IPS-15b (cell line): ENCODE measurements around the gene LRRC45.
"Not testable (repeated sequence)": the region's sequence is repeated elsewhere in the genome, so short reads cannot be mapped to it uniquely, and the experiment has no call there.

ENCODE experiments used
- H3K27me3 ChIP-seq: one replicate; pipeline ENCODE4 v1.6.1; 2013; ENCODE audit warnings: low read length; ENCODE audit not compliant: control insufficient read depth, insufficient read depth
- H3K36me3 ChIP-seq: one replicate; pipeline ENCODE4 v1.6.1; 2013; ENCODE audit warnings: low read length; ENCODE audit not compliant: control insufficient read depth, insufficient read depth
- H3K4me1 ChIP-seq: one replicate; pipeline ENCODE4 v1.6.1; 2013; ENCODE audit warnings: mild to moderate bottlenecking, low read length; ENCODE audit not compliant: control insufficient read depth, insufficient read depth
- H3K4me3 ChIP-seq: one replicate; pipeline ENCODE4 v1.5.1; 2013; ENCODE audit warnings: low read depth, low read length
- H3K9ac ChIP-seq: one replicate; pipeline ENCODE4 v1.6.1; 2013; ENCODE audit warnings: low read depth, mild to moderate bottlenecking, low read length
- H3K9me3 ChIP-seq: one replicate; pipeline ENCODE4 v1.6.1; 2013; ENCODE audit warnings: mild to moderate bottlenecking, low read length; ENCODE audit not compliant: control insufficient read depth, insufficient read depth

The LRRC45 gene

DNA sequence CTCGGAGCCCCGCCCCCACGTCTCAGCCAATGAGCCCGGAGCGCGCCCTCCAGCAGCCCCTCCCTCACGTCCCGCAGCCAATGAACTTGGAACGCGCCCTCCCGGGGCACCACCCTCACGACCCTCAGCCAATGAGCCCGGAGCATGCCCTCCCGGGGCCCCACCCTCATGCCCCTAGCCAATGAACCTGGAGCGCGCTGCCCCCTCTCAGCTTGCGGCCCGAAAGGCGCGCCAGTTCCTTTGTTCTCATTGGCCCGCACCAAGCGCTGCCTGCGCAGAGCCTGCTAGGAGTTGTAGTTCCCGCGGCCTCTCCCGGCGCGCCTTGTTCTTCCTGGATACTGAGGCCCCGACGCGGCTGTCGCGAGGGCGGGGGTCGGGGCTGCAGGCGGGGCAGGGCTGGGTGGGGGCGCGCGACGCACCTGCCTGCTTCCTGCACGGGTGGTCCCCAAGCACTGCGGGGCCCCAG lies at the start of gene LRRC45:
LRRC45 (plus strand) TSS at position 325 of the 466 bp plus-strand sequence. CDS start 339 bp downstream, outside the sequence.
- Histone ChIP-seq H3K9me3 (no peaks in the 10 kb centered on the region), H3K27me3 (no peaks in the 10 kb centered on the region), H3K4me3 (peak within 1 kb of the TSS; percentile 87), H3K9ac (peak within 1 kb of the TSS; percentile 70), H3K4me1 (no peaks in the 10 kb centered on the region), H3K36me3 (peaks cover 19% of the 10 kb centered on the region)

DNA sequence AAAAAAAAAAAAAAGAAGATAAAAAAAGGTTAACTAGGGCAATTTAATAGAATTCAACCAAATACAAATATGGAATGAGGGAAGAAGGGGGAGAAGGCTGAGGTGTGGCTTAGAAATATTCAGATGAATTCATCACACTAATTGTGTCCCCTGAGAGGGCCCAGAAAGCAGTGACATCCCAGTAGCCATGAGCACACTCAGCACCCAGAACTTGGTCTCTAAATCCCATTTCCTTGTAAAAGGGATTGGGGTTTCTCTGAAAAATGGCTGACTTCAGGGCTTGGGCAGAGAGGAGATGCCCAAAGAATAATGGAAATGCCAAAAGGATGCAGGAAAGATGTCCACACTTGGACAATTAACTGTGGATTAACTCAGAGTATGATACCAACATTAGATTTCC lies 49.7 kb upstream of the LRRC45 start:
- Histone ChIP-seq H3K27me3 (peaks cover 25% of the 10 kb centered on the region), H3K4me1 (no peaks in the 10 kb centered on the region), H3K9me3 (no peaks in the 10 kb centered on the region), H3K36me3 (no peaks in the 10 kb centered on the region), H3K9ac (no peak overlapping the region), H3K4me3 (no peak overlapping the region)

DNA sequence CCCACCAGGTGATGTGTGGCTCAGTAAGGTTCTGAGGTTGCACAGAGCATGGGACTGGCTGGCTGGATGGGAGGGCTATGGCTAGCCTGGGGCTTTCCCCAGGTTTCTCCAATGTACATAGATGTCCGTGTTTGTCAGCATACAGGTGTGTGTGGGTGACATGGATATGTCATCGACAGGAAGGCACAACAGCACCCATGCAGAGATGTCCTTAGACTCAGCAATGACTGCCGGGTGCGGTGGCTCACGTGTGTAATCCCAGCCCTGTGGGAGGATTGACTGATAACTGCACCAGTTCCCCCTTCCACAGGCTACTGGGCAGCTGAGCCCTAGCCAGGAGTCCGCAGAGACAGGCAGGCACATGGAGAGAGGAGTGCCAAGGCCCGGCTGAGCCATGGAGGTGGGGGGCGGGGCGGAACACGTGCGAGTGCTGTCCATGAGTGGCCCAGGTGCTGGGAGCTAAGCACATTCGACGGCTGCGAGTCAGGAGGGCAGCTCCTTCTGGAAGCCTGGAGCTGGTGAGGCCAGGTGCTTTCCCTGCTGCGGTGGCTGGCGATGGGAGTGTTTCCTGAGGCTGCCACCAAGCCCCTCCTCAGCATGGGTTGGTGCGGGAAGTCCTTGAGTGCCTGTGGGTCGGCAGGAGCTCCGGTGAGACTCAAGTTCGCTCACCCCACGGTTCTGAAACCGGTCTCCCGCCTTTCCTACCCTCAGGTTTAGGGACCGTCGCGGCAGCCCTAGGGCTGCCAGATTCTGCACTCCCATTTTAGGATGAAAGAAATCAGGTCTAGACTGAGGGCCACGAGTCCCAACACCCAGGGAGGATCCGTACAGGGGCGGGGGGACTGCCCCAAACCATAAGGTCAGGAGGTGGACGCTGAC lies 46.5 kb upstream of the LRRC45 start:
- Histone ChIP-seq H3K27me3 (peaks cover 19% of the 10 kb centered on the region), H3K4me1 (peaks cover 2% of the 10 kb centered on the region), H3K36me3 (no peaks in the 10 kb centered on the region), H3K9ac (peak overlapping the region; percentile 26), H3K9me3 (no peaks in the 10 kb centered on the region), H3K4me3 (peak overlapping the region; percentile 77)

DNA sequence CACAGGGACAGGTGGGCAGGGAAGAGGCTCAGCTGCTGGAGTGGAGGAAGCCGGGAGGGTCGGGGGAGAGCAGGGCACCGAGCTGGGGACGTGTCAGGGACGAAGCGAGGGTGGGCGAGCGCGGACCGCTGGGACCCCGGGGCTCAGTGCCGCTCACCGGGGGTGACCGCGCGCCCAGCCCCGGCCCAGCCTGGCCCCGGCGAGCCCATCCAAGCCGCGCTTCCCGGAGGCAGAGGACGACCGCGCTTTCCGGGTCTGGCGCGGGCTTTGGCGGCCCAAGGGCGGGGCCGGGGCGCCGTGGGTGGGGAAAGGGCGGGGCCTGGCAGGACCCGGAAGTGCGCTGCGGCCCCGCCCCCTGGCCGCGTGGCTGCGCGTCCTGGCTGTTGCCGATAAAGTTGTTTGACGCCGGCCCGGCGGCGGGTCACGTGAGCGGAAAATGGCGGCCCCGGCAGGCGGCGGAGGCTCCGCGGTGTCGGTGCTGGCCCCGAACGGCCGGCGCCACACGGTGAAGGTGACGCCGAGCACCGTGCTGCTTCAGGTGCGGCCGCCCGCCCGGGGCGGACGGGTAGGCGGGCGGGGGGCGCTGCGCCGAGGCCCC lies 45.8 kb upstream of the LRRC45 start, which contains the start of gene ASPSCR1:
ASPSCR1 (plus strand) TSS at position 419 of the 598 bp plus-strand sequence; CDS start at position 437, 18 bp downstream.
- Histone ChIP-seq H3K9ac (peak within 1 kb of the TSS; percentile 70), H3K4me3 (peak within 1 kb of the TSS; percentile 77), H3K4me1 (peaks cover 2% of the 10 kb centered on the region), H3K27me3 (peaks cover 19% of the 10 kb centered on the region), H3K9me3 (no peaks in the 10 kb centered on the region), H3K36me3 (no peaks in the 10 kb centered on the region)

DNA sequence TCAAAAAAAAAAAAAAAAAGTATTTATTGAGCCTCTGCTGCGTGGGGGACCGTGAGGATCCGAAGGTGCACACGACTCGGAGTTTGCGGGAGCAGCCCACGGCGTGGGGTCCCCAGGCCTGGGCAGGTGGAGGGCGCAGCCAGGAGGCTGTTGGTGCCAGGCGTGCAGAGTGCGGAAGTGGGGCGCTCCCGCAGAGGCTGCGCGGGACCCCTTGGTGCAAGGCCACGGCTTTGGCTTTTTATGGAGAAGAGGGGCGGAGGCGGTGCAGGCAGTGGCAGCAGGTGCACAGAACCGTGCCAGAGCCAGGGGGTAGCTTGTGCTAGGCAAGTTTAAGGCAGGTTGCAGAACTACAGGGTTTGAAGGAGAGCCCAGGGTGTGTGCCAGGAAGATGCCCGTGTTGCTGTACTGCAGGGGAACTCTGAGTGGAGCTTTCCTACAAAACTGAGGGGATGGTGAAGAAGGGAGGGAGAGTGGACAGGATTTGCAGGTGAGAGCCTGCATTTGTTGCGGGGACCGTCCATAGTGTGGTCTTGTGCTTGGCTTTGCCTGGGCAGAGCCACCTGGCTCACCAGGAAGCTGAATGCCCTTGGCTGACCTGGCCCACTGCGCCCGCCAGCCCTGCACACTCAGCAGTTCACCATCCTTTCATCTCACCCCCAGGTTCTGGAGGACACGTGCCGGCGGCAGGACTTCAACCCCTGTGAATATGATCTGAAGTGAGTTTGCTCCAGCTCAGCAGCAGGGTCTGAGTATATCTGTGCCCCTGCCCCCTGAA lies 44.4 kb upstream of the LRRC45 start:
- Histone ChIP-seq H3K4me3 (peak overlapping the region; percentile 18), H3K27me3 (peaks cover 19% of the 10 kb centered on the region), H3K4me1 (peaks cover 2% of the 10 kb centered on the region), H3K36me3 (peaks cover 6% of the 10 kb centered on the region), H3K9ac (no peak overlapping the region), H3K9me3 (no peaks in the 10 kb centered on the region)

DNA sequence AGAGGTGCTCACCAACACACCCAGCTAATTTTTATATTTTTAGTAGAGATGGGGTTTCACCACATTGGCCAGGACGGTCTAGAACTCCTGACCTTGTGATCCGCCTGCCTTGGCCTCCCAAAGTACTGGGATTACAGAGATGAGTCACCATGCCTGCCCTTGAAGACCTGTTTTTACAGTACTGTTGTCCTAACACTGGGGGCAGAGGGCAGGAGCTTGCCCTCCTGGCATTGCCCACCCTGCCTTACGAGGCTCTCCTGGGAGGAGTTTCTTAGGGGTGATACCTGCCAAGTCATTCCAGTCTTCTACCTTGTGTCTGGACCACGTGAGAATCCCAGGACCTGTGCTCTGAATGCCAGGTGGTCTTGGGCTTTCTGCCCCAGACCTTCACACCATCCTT lies 43.0 kb upstream of the LRRC45 start:
- Histone ChIP-seq H3K9me3 (no peaks in the 10 kb centered on the region), H3K27me3 (peaks cover 17% of the 10 kb centered on the region), H3K4me1 (peaks cover 2% of the 10 kb centered on the region), H3K4me3 (no peak overlapping the region), H3K9ac (no peak overlapping the region), H3K36me3 (peaks cover 14% of the 10 kb centered on the region)

DNA sequence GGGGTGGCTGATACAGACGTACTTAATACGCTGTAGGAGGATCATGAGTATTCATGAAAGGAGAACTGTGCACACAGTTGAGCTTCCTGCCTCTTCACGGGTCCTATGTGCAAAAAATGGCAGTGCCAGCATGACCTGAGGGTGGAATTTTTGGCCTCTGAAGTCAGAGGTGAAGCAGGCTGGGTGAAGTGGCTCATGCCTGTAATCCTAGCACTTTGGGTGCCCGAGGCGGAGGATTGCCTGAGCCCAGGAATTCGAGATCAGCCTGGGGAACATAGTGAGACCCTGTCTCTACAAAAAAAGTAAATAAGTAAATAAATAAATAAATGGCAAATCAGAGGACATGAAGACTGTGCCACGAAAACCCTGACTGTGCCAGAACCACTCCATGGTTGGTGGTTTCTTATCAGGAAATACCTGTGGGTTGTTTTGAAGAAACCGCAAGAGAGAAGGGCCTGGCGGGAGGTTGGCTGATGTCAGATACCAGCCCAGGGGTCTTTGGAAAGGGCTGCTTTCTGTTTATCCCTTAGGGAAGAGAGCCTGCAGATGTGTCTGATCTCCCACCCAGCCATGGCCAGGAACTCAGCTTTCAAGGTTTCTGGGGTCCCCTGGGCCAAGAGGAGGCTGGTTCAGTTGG lies 42.3 kb upstream of the LRRC45 start:
- Histone ChIP-seq H3K4me3 (no peak overlapping the region), H3K36me3 (peaks cover 21% of the 10 kb centered on the region), H3K4me1 (peaks cover 2% of the 10 kb centered on the region), H3K9ac (no peak overlapping the region), H3K9me3 (no peaks in the 10 kb centered on the region), H3K27me3 (peaks cover 12% of the 10 kb centered on the region)

DNA sequence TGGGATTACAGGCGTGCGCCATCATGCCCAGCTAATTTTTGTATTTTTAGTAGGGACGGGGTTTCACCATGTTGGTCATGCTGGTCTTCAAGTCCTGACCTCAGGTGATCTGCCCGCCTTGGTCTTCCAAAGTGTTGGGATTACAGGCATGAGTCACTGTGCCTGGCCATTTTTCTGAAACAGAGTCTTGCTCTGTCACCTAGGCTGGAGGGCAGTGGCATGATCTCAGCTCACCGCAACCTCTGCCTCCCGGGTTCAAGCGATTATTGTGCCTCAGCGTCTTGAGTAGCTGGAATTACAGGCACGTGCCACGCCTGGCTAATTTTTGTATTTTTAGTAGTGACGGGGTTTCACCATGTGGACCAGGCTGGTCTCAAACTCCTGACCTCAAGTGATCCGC lies 41.6 kb upstream of the LRRC45 start:
- H3K9ac ChIP-seq, H3K4me1 ChIP-seq: not testable (repeated sequence)
- peaks cover 24% of the 10 kb centered on the region for H3K36me3 ChIP-seq

DNA sequence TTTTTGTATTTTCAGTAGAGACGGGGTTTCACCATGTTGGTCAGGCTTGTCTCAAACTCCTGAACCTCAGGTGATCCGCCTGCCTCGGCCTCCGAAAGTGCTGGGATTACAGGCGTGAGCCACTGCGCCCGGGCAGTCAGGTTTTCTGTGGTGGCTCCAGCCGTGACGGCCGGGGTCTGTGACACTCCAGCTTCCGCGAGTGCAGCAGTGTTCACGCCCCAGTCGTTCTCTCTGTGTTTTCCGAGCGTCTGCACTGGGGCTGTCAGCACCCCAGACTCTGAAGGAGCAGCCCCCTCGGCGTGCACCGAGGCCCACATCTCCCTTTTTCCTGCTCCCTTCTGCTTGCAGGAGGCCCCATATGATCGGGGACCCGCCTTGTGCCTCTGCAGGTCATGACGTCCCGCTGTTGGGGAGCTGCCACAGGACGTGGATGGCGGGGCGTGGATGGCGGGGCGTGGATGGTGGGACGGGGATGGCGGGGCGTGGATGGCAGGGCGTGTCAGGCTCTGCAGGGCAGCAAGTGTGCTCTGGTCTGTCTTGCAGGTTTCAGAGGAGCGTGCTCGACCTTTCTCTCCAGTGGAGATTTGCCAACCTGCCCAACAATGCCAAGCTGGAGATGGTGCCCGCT lies 40.0 kb upstream of the LRRC45 start:
- Histone ChIP-seq H3K4me1 (peaks cover 2% of the 10 kb centered on the region), H3K4me3 (no peak overlapping the region), H3K9me3 (no peaks in the 10 kb centered on the region), H3K27me3 (no peaks in the 10 kb centered on the region), H3K36me3 (peaks cover 27% of the 10 kb centered on the region), H3K9ac (no peak overlapping the region)

More for the DNA sequence above, 41.6 kb upstream of the LRRC45 start:
- H3K9me3 ChIP-seq, H3K27me3 ChIP-seq, H3K4me3 ChIP-seq: not testable (repeated sequence)

DNA sequence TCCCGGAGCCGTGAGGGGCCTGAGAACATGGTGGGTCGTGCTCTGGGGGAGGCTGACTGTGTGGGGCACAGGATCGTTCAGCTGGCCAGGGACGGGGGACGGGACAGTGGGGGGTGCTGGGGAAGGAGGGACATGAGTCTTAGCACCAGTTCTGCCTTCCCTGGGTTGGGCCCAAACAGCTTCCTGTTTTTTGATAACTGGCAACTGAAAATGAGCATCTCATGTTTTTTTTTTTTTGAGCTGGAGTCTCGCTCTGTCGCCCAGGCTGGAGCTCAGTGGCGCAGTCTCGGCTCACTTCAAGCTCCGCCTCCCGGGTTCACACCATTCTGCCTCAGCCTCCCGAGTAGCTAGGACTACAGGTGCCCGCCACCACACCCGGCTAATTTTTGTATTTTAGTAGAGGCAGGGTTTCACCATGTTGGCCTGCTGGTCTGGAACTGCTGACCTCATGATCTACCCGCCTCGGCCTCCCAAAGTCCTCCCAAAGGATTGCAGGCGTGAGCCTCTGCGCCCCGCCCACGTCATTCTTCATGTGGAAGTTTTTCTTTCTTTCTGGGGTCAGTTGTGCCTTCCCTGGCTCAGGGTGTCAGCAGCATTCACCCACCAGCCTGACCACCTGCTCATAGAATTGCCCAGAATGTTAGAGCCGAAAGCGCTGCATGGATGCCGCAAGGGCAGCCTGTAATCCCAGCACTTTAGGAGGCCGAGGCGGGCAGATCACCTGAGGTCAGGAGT lies 39.3 kb upstream of the LRRC45 start:
- H3K36me3 ChIP-seq: peaks cover 27% of the 10 kb centered on the region
- no peaks in the 10 kb centered on the region for H3K27me3 ChIP-seq
- peaks cover under 1% of the 10 kb centered on the region for H3K4me1 ChIP-seq
- H3K9ac ChIP-seq: no peak overlapping the region
- no peaks in the 10 kb centered on the region for H3K9me3 ChIP-seq
- H3K4me3 ChIP-seq: no peak overlapping the region
